AG04449 (cell line): ENCODE measurements around the gene PAQR7.

Experiments
- CTCF ChIA-PET: fragments of 350-600 bp; formaldehyde crosslinking; extraction: SDS; loops from one replicate; lab custom pipeline; 2021; ENCODE audit warnings: antibody characterized with exemption; lab: Yijun Ruan, JAX
- POLR2A ChIA-PET: fragments of 400-600, 350-600 bp; formaldehyde crosslinking; extraction: SDS; loops from one replicate; lab custom pipeline; 2020; ENCODE audit warnings: antibody characterized with exemption, inconsistent platforms; lab: Yijun Ruan, JAX
- DNase-seq: peaks from one replicate; pipeline ENCODE4 v3.0.0-alpha.2; 2010; ENCODE audit warnings: low read depth, low spot score
- H3K4me3 ChIP-seq: 2 replicates; pipeline ENCODE4 v1.5.1; 2011; ENCODE audit warnings: low read depth, mild to moderate bottlenecking, control low read depth, low read length
- CTCF ChIP-seq: IDR thresholded peaks from one replicate; pipeline ENCODE4 v1.5.1; 2011; ENCODE audit warnings: mild to moderate bottlenecking, moderate library complexity, low read length, control low read depth, inconsistent platforms; ENCODE audit not compliant: insufficient read depth; ENCODE audit errors: missing control alignments

Gene PAQR7

GRCh38 chr1:25866288-25866687 is 9.2 kb downstream of the PAQR7 start:
- POLR2A ChIA-PET: no interaction called here
- TF ChIP-seq CTCF: no peak
- H3K4me3 ChIP-seq: no peak overlapping the region
- CTCF ChIA-PET: interaction anchor here (2.0 kb wide), 1 partner anchor 29 kb away, joined by 5 read pairs; no protein-coding TSS in a partner anchor
- DNase-seq: no peak

- no peak overlapping the region for H3K4me3 ChIP-seq
- no peak for DNase-seq
- POLR2A ChIA-PET: interaction anchor here (0.9 to 1.4 kb wide), 2 partner anchors 8 to 10 kb away, joined by 3 read pairs; no protein-coding TSS in a partner anchor
- CTCF ChIA-PET: interaction anchor here (0.7 to 1.5 kb wide), 2 partner anchors 11 to 135 kb away, joined by 3 read pairs; partner anchors contain the start of gene PAQR7
- no peak for TF ChIP-seq CTCF
Measured at GRCh38 chr1:25864434-25864833, 11.1 kb downstream of the PAQR7 start.

- POLR2A ChIA-PET: no interaction called here
Measured at GRCh38 chr1:25863486-25864262, 11.8 kb downstream of the PAQR7 start.

GRCh38 chr1:25862785-25863485 is 12.6 kb downstream of the PAQR7 start:
- ChIA-PET CTCF (interaction anchor here (1.4 to 1.8 kb wide), 2 partner anchors 18 to 33 kb away, joined by 3 to 5 read pairs; no protein-coding TSS in a partner anchor), POLR2A (interaction anchor here (1.0 kb wide), 1 partner anchor 33 kb away, joined by 3 read pairs; no protein-coding TSS in a partner anchor)
- H3K4me3 ChIP-seq: no peak overlapping the region
- no peak for TF ChIP-seq CTCF
- no peak for DNase-seq

More at GRCh38 chr1:25863486-25864262, 11.8 kb downstream of the PAQR7 start:
- no peak for DNase-seq
- H3K4me3 ChIP-seq: no peak overlapping the region
- no peak for TF ChIP-seq CTCF
- CTCF ChIA-PET: interaction anchor here (0.7 to 1.4 kb wide), 2 partner anchors 19 to 136 kb away, joined by 3 read pairs; no protein-coding TSS in a partner anchor

GRCh38 chr1:25861316-25862286 is 13.9 kb downstream of the PAQR7 start:
- ChIA-PET POLR2A (interaction anchor here (1.0 kb wide), 1 partner anchor 34 kb away, joined by 3 read pairs; no protein-coding TSS in a partner anchor), CTCF (interaction anchor here (1.4 to 1.8 kb wide), 3 partner anchors 17 to 52 kb away, joined by 3 to 5 read pairs (median 3); no protein-coding TSS in a partner anchor)
- no peak overlapping the region for H3K4me3 ChIP-seq
- no peak for TF ChIP-seq CTCF
- no peak for DNase-seq
